H1 (cell line): ENCODE measurements around the gene PTGDS. TPM values are rescaled to one million over a fixed set of nuclear protein-coding genes. Genes with fewer than 3 reads are reported as not detected.

ENCODE experiments used
- TEAD4 ChIP-seq: IDR thresholded peaks from 2 replicates; pipeline ENCODE4 v1.6.1; 2012; ENCODE audit warnings: low read depth, low read length, inconsistent platforms, mixed read lengths
- polyA plus RNA-seq, 7 experiments: library from polyadenylated mRNA; depleted of rRNA in 3 of 7; stranded (reverse) in 5 of 7; unstranded in 2 of 7; fragments of >200 nt in 5 of 7; fragments of 200-250 nt in 2 of 7; gene quantifications; 1 replicate in 5 of 7; 2 replicates in 1 of 7; 4 replicates in 1 of 7; pipeline versions ENCODE4 v1.2.1 to v1.2.3, GENCODE V29; 2011 to 2013; ENCODE audit warnings: missing spikeins in 2 of 7, mixed read lengths in 2 of 7
- total RNA-seq: library from RNA; stranded (reverse); fragmentation: NEBNext Ultra II Directional; extraction: Animal tissue kit (Norgen Biotek cat#: 25700); gene quantifications from 2 replicates; pipeline ENCODE4 v1.2.1, GENCODE V29; 2021

PTGDS gene
- total and polyA plus RNA-seq, 2 of the 8 experiments (the other 6 are each of a cell fraction or from before 2014, with no cell fraction given) = 1.7 to 2.3 TPM

GRCh38 chr9:136940526-136941230 is 36.6 kb upstream of the PTGDS start (continued):
- TF ChIP-seq TEAD4 = no peak
